Central memory CD8-positive, alpha-beta T cell (primary cell): ENCODE data around the gene HGS.
"Not testable (repeated sequence)": the region's sequence is repeated elsewhere in the genome, so short reads cannot be mapped to it uniquely, and the experiment has no call there.

Source experiments
- ATAC-seq: fragments of 150-1000 bp; cut with Tn5 transposase; replicated peaks from 2 replicates; pipeline ENCODE4 v1.10.0; 2022; ENCODE audit warnings: mild to moderate bottlenecking, moderate FRiP score, moderate number of reproducible peaks; ENCODE audit not compliant: poor library complexity, severe bottlenecking; ENCODE audit errors: extremely low read depth
- DNase-seq, 2 donors: peaks; one replicate each; pipeline ENCODE4 v3.0.0; 2021; ENCODE audit warnings: low spot score in 2 of 2
- H3K27ac Mint-ChIP-seq: one replicate; pipeline ENCODE4 v1.8.0; 2022; ENCODE audit warnings: low read depth, mild to moderate bottlenecking, moderate library complexity, mixed read lengths
- H3K27me3 Mint-ChIP-seq: one replicate; pipeline ENCODE4 v1.8.0; 2022; ENCODE audit warnings: mixed read lengths
- H3K36me3 Mint-ChIP-seq: one replicate; pipeline ENCODE4 v1.8.0; 2022; ENCODE audit warnings: mild to moderate bottlenecking, moderate library complexity, mixed read lengths; ENCODE audit not compliant: insufficient read depth
- H3K4me1 Mint-ChIP-seq: one replicate; pipeline ENCODE4 v1.8.0; 2022; ENCODE audit warnings: mixed read lengths
- H3K4me3 Mint-ChIP-seq: one replicate; pipeline ENCODE4 v1.8.0; 2022; ENCODE audit warnings: mild to moderate bottlenecking, moderate library complexity, mixed read lengths
- H3K9me3 Mint-ChIP-seq: one replicate; pipeline ENCODE4 v1.8.0; 2022; ENCODE audit warnings: mixed read lengths

Gene HGS

GRCh38 chr17:81664051-81664470, 19.8 kb upstream of the HGS start:
- Mint-ChIP-seq H3K4me3 (peak overlapping the region; percentile 27), H3K36me3 (peaks cover 17% of the 10 kb centered on the region), H3K27me3 (no peaks in the 10 kb centered on the region), H3K4me1 (peaks cover 35% of the 10 kb centered on the region), H3K27ac (no peak overlapping the region), H3K9me3 (no peaks in the 10 kb centered on the region)
- ATAC-seq (no peak), DNase-seq (no peak)

- Mint-ChIP-seq H3K4me3 (peak overlapping the region; percentile 85), H3K36me3 (peaks cover 24% of the 10 kb centered on the region), H3K27ac (peak overlapping the region; percentile 93), H3K4me1 (peaks cover 35% of the 10 kb centered on the region), H3K27me3 (no peaks in the 10 kb centered on the region), H3K9me3 (no peaks in the 10 kb centered on the region)
- ATAC-seq: peak; percentile 25
- no peak for DNase-seq
Measured at GRCh38 chr17:81665205-81666091, 18.4 kb upstream of the HGS start.

- Mint-ChIP-seq H3K27ac (peak overlapping the region; percentile 93), H3K4me1 (peaks cover 35% of the 10 kb centered on the region), H3K27me3 (no peaks in the 10 kb centered on the region), H3K4me3 (peak overlapping the region; percentile 85), H3K9me3 (no peaks in the 10 kb centered on the region), H3K36me3 (peaks cover 25% of the 10 kb centered on the region)
- peak in 1 of 2 donors; percentile 27 for DNase-seq
- ATAC-seq: peak; percentile 19
Measured at GRCh38 chr17:81666092-81666341, 17.8 kb upstream of the HGS start.

GRCh38 chr17:81666342-81667191, 17.2 kb upstream of the HGS start, which contains the start of the genes CCDC137 and OXLD1:
TSS of gene CCDC137 (plus strand) at chr17:81666737. CDS start at chr17:81666767, 30 bp downstream.
TSS of gene OXLD1 (minus strand) at chr17:81666605. CDS start at chr17:81666577, 28 bp downstream.
- Mint-ChIP-seq H3K36me3 (peaks cover 28% of the 10 kb centered on the region), H3K27me3 (no peaks in the 10 kb centered on the region), H3K9me3 (no peaks in the 10 kb centered on the region), H3K4me3 (peak within 1 kb of the TSS; percentile 85), H3K4me1 (peaks cover 35% of the 10 kb centered on the region), H3K27ac (peak within 1 kb of the TSS; percentile 93)
- DNase-seq (peak; percentile 82 to 84), ATAC-seq (peak; percentile 92)

- Mint-ChIP-seq H3K36me3 (peaks cover 28% of the 10 kb centered on the region), H3K4me3 (peak overlapping the region; percentile 85)
- no peak for DNase-seq
Measured at GRCh38 chr17:81667754-81668153, 16.1 kb upstream of the HGS start.

GRCh38 chr17:81672504-81672903, 11.3 kb upstream of the HGS start:
- peaks cover 23% of the 10 kb centered on the region for H3K36me3 Mint-ChIP-seq
- peaks cover 17% of the 10 kb centered on the region for H3K4me1 Mint-ChIP-seq
- no peaks in the 10 kb centered on the region for H3K27me3 Mint-ChIP-seq

More at GRCh38 chr17:81667754-81668153, 16.1 kb upstream of the HGS start:
- ATAC-seq: no peak
- Mint-ChIP-seq H3K4me1 (peaks cover 33% of the 10 kb centered on the region), H3K27me3 (no peaks in the 10 kb centered on the region), H3K9me3 (no peaks in the 10 kb centered on the region), H3K27ac (no peak overlapping the region)

GRCh38 chr17:81672954-81673353, 10.9 kb upstream of the HGS start:
- H3K27me3 Mint-ChIP-seq: no peaks in the 10 kb centered on the region
- no peak for ATAC-seq

More at GRCh38 chr17:81672504-81672903, 11.3 kb upstream of the HGS start:
- ATAC-seq (no peak), DNase-seq (no peak)
- Mint-ChIP-seq H3K27ac (no peak overlapping the region), H3K4me3 (no peak overlapping the region), H3K9me3 (no peaks in the 10 kb centered on the region)

GRCh38 chr17:81673561-81674258, 10.1 kb upstream of the HGS start:
- peaks cover 18% of the 10 kb centered on the region for H3K36me3 Mint-ChIP-seq
- H3K27me3 Mint-ChIP-seq: no peaks in the 10 kb centered on the region
- no peak overlapping the region for H3K27ac Mint-ChIP-seq

More at GRCh38 chr17:81672954-81673353, 10.9 kb upstream of the HGS start:
- H3K36me3 Mint-ChIP-seq: peaks cover 22% of the 10 kb centered on the region
- no peaks in the 10 kb centered on the region for H3K9me3 Mint-ChIP-seq
- DNase-seq: no peak
- no peak overlapping the region for H3K4me3 Mint-ChIP-seq
- H3K27ac Mint-ChIP-seq: no peak overlapping the region
- H3K4me1 Mint-ChIP-seq: peaks cover 12% of the 10 kb centered on the region

GRCh38 chr17:81675515-81676221, 8.1 kb upstream of the HGS start:
- ATAC-seq, DNase-seq: not testable (repeated sequence)

More at GRCh38 chr17:81673561-81674258, 10.1 kb upstream of the HGS start:
- ATAC-seq (no peak), DNase-seq (no peak)
- H3K9me3 Mint-ChIP-seq: no peaks in the 10 kb centered on the region
- peaks cover 7% of the 10 kb centered on the region for H3K4me1 Mint-ChIP-seq
- no peak overlapping the region for H3K4me3 Mint-ChIP-seq

GRCh38 chr17:81676906-81677305, 6.9 kb upstream of the HGS start:
- Mint-ChIP-seq H3K4me1 (peaks cover 7% of the 10 kb centered on the region), H3K4me3 (no peak overlapping the region), H3K36me3 (peaks cover 7% of the 10 kb centered on the region), H3K27me3 (no peaks in the 10 kb centered on the region), H3K9me3 (no peaks in the 10 kb centered on the region), H3K27ac (no peak overlapping the region)
- ATAC-seq: no peak
- no peak for DNase-seq

More at GRCh38 chr17:81675515-81676221, 8.1 kb upstream of the HGS start:
- H3K27ac Mint-ChIP-seq, H3K4me3 Mint-ChIP-seq, H3K9me3 Mint-ChIP-seq, H3K4me1 Mint-ChIP-seq, H3K27me3 Mint-ChIP-seq: not testable (repeated sequence)
- peaks cover 12% of the 10 kb centered on the region for H3K36me3 Mint-ChIP-seq

GRCh38 chr17:81680150-81680549, 3.7 kb upstream of the HGS start:
- Mint-ChIP-seq H3K4me1 (peaks cover 30% of the 10 kb centered on the region), H3K4me3 (no peak overlapping the region), H3K36me3 (peaks cover 12% of the 10 kb centered on the region), H3K9me3 (no peaks in the 10 kb centered on the region), H3K27ac (no peak overlapping the region), H3K27me3 (no peaks in the 10 kb centered on the region)
- no peak for ATAC-seq
- no peak for DNase-seq
